ENCODE data around the gene ADD3.

Gene ADD3

DNA sequence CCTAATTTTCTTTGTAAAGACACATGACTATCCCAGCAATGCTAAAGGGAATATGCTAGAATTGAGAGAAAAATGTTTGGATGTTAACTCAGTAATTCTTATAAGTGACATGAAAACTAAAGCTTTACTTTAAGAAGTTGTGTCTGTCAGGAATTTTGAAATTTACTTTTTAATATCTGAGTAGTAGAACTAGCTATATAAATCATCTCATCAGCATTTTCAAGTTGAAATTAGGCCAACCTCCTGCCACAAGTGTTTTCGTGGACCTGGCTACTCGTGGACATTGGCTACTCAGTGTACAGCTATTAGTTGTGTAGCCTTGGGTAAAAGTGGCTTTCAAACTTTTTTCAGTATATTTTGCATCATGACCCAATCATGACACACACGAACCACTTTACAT, 70.5 kb downstream of the ADD3 start:
- Histone ChIP-seq H3K4me3 (ENCODE audit: low read length) (no peak overlapping the region), H3K27ac (ENCODE audit: low read length) (no peak overlapping the region)
- no CpG with 5 or more reads among the region's 3 CpGs for WGBS (ENCODE audit: insufficient coverage, insufficient read length)

DNA sequence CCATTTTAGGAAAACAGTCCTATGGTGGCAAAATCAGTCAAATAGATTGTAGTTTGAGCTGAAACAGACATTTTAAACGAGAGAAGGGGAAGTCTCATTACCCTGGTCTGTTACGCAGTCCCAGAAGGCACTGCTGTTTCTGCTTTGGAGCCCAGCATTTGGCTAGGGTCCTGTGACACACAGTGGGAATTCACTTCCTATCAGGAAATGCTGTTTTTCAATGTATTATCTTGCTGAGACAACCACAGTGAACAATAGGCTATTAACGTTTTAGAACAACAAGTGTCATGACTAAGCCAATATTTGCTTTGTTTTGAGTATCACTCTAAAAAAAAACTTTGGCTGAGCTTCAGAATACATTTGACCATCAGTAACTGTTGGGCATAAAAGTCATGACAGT, 74.1 kb downstream of the ADD3 start:
- no peak overlapping the region for H3K4me3 ChIP-seq (ENCODE audit: low read length)
- no peak for DNase-seq (ENCODE audit: low read depth, low spot score)
- no peaks in the 10 kb centered on the region for H3K9me3 ChIP-seq (ENCODE audit: control insufficient read depth, insufficient read depth, low read length)
- no peaks in the 10 kb centered on the region for H3K27me3 ChIP-seq (ENCODE audit: control insufficient read depth, insufficient read depth, low read length)
- no peak overlapping the region for H3K27ac ChIP-seq (ENCODE audit: low read length)
- no CpG with 5 or more reads among the region's 3 CpGs for WGBS (ENCODE audit: insufficient coverage, insufficient read length)
- peaks cover 2% of the 10 kb centered on the region; the same call in 1 of the 2 replicates for H3K4me1 ChIP-seq (ENCODE audit: control insufficient read depth, insufficient read depth, low read length)
- H3K36me3 ChIP-seq (ENCODE audit: control insufficient read depth, insufficient read depth, low read length) = no peaks in the 10 kb centered on the region; the same call in 1 of the 2 replicates

More for the DNA sequence above, 70.5 kb downstream of the ADD3 start:
- Histone ChIP-seq H3K4me1 (ENCODE audit: control insufficient read depth, insufficient read depth, low read length) (peaks cover 3% of the 10 kb centered on the region; the same call in 1 of the 2 replicates), H3K27me3 (ENCODE audit: control insufficient read depth, insufficient read depth, low read length) (no peaks in the 10 kb centered on the region), H3K36me3 (ENCODE audit: control insufficient read depth, insufficient read depth, low read length) (no peaks in the 10 kb centered on the region; the same call in 1 of the 2 replicates), H3K9me3 (ENCODE audit: control insufficient read depth, insufficient read depth, low read length) (no peaks in the 10 kb centered on the region)
- DNase-seq (ENCODE audit: low read depth, low spot score) = no peak

DNA sequence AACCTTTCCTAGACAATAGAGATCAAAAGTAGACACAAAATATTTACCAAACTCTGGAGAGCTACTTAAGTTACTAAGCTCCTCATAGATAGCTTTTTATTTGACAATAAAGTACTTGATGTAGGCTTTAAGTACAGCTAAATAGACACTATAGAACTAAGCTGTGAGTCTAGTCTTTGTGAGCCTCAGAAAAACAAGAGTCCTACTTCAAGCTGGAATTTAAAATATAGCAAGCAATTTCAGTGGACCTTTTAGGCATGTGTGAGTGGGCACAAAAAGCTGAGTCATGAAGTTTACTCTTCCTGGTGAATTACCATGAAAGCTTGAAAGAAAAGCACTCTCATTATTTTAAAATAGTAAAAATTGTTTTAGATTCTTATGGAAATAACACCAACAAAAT, 76.1 kb downstream of the ADD3 start:
- DNase-seq (ENCODE audit: low read depth, low spot score) = no peak
- peaks cover 2% of the 10 kb centered on the region; the same call in 1 of the 2 replicates for H3K4me1 ChIP-seq (ENCODE audit: control insufficient read depth, insufficient read depth, low read length)
- no peaks in the 10 kb centered on the region for H3K9me3 ChIP-seq (ENCODE audit: control insufficient read depth, insufficient read depth, low read length)
- H3K27me3 ChIP-seq (ENCODE audit: control insufficient read depth, insufficient read depth, low read length) = no peaks in the 10 kb centered on the region
- no peak overlapping the region for H3K27ac ChIP-seq (ENCODE audit: low read length)
- H3K36me3 ChIP-seq (ENCODE audit: control insufficient read depth, insufficient read depth, low read length) = no peaks in the 10 kb centered on the region; the same call in 1 of the 2 replicates
- no peak overlapping the region for H3K4me3 ChIP-seq (ENCODE audit: low read length)

DNA sequence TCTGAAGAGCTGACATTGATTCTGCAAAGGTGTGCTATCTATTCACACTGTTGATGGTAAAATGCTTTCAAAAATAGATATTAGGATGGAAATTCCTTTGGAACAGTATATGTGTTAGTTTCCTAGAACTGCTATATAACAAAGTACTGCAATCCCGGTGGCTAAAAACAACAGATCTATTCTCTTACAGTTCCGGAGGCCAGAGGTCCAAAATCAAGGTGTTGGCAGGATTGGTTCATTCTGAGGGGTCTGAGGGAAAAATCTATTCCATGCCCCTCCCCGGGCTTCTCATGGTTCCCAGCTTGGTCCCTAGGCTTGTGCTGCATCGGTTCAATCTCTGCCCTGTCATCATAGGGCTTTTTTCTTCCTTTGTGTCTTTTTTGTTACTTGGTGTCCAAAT, 79.9 kb downstream of the ADD3 start:
- DNase-seq (ENCODE audit: low read depth, low spot score) = no peak

DNA sequence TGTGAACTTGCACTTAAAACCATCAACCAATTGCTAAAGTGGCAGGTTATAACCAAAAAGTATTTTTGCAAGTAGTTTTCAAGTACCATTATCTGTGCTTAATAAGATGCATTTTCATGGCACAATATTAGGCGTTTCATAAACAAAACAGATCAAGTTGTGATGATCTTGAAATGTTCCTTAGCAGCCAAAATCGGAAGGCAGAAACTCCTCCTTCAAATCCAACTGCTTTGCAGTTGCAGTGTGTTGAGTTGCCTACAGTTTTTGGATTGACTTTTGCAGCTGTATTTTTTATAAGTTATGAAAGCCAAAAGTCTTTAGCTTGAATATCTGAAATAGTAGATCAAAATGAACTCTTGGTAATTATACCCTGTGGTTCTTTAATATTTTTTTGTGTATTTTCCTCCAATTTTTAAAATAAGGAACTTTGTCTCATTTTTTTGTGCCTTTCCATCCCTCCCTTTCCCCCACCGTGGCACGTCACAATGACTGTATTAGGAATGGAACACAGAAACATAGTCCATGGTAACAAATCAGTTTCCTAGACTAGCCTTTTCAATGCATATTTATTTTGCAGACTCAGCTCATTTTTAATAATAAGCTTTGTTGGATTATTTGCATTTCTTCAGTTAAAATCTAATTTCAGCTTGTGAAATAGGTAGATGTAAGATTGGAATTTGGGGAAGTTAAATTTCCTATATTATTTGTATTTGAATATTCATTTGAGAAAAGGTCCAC, 80.8 kb downstream of the ADD3 start:
- Histone ChIP-seq H3K4me1 (ENCODE audit: control insufficient read depth, insufficient read depth, low read length) (no peaks in the 10 kb centered on the region), H3K36me3 (ENCODE audit: control insufficient read depth, insufficient read depth, low read length) (no peaks in the 10 kb centered on the region), H3K27me3 (ENCODE audit: control insufficient read depth, insufficient read depth, low read length) (no peaks in the 10 kb centered on the region), H3K27ac (ENCODE audit: low read length) (no peak overlapping the region), H3K4me3 (ENCODE audit: low read length) (no peak overlapping the region), H3K9me3 (ENCODE audit: control insufficient read depth, insufficient read depth, low read length) (no peaks in the 10 kb centered on the region)
- no CpG with 5 or more reads among the region's 4 CpGs for WGBS (ENCODE audit: insufficient coverage, insufficient read length)
- DNase-seq (ENCODE audit: low read depth, low spot score) = no peak

More for the DNA sequence above, 79.9 kb downstream of the ADD3 start:
- Histone ChIP-seq H3K27me3 (ENCODE audit: control insufficient read depth, insufficient read depth, low read length) (no peaks in the 10 kb centered on the region), H3K4me1 (ENCODE audit: control insufficient read depth, insufficient read depth, low read length) (no peaks in the 10 kb centered on the region), H3K4me3 (ENCODE audit: low read length) (no peak overlapping the region), H3K36me3 (ENCODE audit: control insufficient read depth, insufficient read depth, low read length) (no peaks in the 10 kb centered on the region), H3K27ac (ENCODE audit: low read length) (no peak overlapping the region), H3K9me3 (ENCODE audit: control insufficient read depth, insufficient read depth, low read length) (no peaks in the 10 kb centered on the region)
- WGBS (ENCODE audit: insufficient coverage, insufficient read length) = no CpG with 5 or more reads among the region's 4 CpGs

DNA sequence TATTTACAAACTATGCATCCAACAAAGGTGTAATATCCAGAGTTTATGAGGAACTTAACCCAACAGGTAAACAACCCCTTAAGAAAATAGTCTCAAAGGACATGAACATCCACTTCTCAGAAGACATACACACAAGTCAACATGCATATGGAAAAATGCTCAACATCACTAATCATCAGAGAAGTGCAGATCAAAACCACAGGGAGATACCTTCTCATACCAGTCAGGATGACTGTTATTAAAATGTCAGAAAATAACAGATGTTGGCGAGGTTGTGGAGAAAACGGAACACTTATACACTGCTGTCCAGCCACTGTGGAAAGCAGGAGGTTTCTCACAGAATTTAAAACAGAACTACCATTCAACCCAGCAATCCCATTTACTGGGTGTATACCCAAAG, 84.0 kb downstream of the ADD3 start:
- Histone ChIP-seq H3K36me3 (ENCODE audit: control insufficient read depth, insufficient read depth, low read length) (no peaks in the 10 kb centered on the region), H3K27me3 (ENCODE audit: control insufficient read depth, insufficient read depth, low read length) (no peaks in the 10 kb centered on the region), H3K9me3 (ENCODE audit: control insufficient read depth, insufficient read depth, low read length) (no peaks in the 10 kb centered on the region), H3K27ac (ENCODE audit: low read length) (no peak overlapping the region), H3K4me1 (ENCODE audit: control insufficient read depth, insufficient read depth, low read length) (no peaks in the 10 kb centered on the region), H3K4me3 (ENCODE audit: low read length) (no peak overlapping the region)
- no peak for DNase-seq (ENCODE audit: low read depth, low spot score)
- no CpG with 5 or more reads among the region's 2 CpGs for WGBS (ENCODE audit: insufficient coverage, insufficient read length)

DNA sequence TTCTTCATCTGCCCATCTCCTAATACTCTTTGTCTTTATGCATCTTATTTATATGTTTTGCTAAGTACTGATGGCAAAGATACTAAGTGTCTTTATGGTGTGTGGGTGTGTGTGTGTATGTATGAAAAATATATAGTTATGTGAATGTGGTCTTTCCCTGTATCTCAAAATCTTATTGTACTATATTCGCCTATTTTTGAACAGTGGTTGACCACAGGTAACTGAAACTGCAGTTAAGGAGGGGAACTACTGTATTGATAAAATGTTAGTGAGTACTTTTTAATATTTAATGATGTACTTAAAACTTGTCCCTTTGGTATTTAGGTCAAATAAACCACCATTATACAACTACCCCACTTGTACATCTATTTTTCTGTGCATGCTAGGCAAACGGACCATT, 85.9 kb downstream of the ADD3 start:
- no peak for DNase-seq (ENCODE audit: low read depth, low spot score)
- Histone ChIP-seq H3K4me3 (ENCODE audit: low read length) (no peak overlapping the region), H3K27ac (ENCODE audit: low read length) (no peak overlapping the region), H3K9me3 (ENCODE audit: control insufficient read depth, insufficient read depth, low read length) (no peaks in the 10 kb centered on the region), H3K4me1 (ENCODE audit: control insufficient read depth, insufficient read depth, low read length) (no peaks in the 10 kb centered on the region), H3K27me3 (ENCODE audit: control insufficient read depth, insufficient read depth, low read length) (no peaks in the 10 kb centered on the region), H3K36me3 (ENCODE audit: control insufficient read depth, insufficient read depth, low read length) (no peaks in the 10 kb centered on the region)
- no CpG with 5 or more reads among the region's 2 CpGs for WGBS (ENCODE audit: insufficient coverage, insufficient read length)

DNA sequence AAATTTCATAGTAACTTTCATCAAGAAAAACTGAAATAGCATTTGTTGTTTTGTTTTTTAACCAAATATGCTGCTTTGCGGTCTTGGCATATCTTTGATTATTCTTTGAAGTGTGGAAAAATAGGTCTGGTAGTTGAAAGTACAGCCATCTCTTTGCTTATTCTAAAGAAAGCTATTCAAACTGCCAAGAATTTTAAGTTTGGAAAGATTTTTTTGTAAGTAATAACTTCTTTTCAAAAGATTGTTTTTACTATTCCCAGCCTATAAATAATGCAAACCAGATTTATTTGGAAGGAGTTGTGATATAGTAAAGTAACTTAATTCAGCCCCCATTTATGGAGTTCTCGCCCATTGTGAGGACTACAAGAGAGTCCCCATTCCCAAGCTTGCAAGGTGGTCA, 87.0 kb downstream of the ADD3 start:
- Histone ChIP-seq H3K27me3 (ENCODE audit: control insufficient read depth, insufficient read depth, low read length) (no peaks in the 10 kb centered on the region), H3K4me1 (ENCODE audit: control insufficient read depth, insufficient read depth, low read length) (no peaks in the 10 kb centered on the region), H3K4me3 (ENCODE audit: low read length) (no peak overlapping the region), H3K27ac (ENCODE audit: low read length) (no peak overlapping the region), H3K36me3 (ENCODE audit: control insufficient read depth, insufficient read depth, low read length) (no peaks in the 10 kb centered on the region), H3K9me3 (ENCODE audit: control insufficient read depth, insufficient read depth, low read length) (no peaks in the 10 kb centered on the region)
- DNase-seq (ENCODE audit: low read depth, low spot score) = no peak
- WGBS (ENCODE audit: insufficient coverage, insufficient read length) = no CpG with 5 or more reads among the region's 2 CpGs

DNA sequence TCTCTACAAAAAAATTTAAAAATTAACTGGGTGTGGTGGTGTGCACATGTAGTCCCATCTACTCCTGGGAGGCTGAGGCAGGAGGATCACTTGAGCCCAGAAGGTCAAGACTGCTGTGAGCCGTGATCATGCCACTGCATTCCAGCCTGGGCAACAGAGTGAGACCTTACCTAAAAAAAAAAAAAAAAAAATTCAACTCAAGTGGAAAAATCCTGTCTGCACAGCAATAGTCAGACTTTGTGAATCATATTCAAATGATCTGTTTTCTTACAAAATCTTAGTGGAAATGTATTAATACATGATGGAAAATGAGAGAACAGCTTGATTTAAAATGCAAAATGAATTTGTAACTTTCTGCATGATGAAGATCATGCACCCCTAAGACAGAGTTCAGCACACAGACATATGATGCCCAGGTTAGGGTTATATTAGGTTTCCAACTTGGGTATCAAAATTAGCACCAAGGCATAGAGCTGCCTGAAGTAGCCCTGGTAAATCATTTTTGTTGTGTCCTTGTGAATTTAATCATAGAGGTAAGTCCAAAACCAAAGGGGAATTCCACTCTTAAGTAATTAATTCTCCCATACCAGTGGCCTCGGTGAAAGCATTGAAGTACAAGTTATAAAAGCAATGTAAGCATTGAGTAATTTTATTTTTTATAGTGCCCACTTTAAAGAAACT, 93.8 kb downstream of the ADD3 start:
- DNase-seq (ENCODE audit: low read depth, low spot score) = no peak
- H3K27me3 ChIP-seq (ENCODE audit: control insufficient read depth, insufficient read depth, low read length) = no peaks in the 10 kb centered on the region
- no CpG with 5 or more reads among the region's 2 CpGs for WGBS (ENCODE audit: insufficient coverage, insufficient read length)
- H3K4me1 ChIP-seq (ENCODE audit: control insufficient read depth, insufficient read depth, low read length) = no peaks in the 10 kb centered on the region
- H3K36me3 ChIP-seq (ENCODE audit: control insufficient read depth, insufficient read depth, low read length) = no peaks in the 10 kb centered on the region
- H3K9me3 ChIP-seq (ENCODE audit: control insufficient read depth, insufficient read depth, low read length) = no peaks in the 10 kb centered on the region
- H3K4me3 ChIP-seq (ENCODE audit: low read length) = no peak overlapping the region
- no peak overlapping the region for H3K27ac ChIP-seq (ENCODE audit: low read length)

DNA sequence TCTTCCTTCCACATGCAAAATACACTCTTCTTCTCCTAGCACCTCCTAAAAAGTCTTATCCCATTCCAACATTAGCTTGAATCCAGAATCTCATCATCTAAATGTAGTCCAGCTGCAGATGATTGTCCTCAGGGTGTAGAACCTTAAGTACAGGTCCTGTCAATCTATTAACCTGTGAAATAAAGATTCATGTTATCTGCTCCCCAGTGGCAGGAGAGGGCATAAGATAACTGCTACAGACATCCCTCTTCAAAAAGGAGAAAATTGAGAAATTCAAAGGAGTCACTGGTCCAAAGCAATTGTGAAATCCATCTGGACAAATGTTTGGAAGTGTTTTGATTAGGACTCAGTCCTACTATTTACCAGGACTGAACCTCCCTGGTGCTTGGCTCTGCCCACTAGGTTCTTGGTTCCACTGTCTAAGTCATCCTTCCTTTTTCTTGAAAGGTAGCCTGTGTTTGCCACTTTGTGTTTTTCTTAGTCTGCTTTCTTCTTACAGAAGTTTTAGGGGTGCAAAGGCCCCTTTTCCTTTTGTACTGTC, 96.2 kb downstream of the ADD3 start:
- DNase-seq (ENCODE audit: low read depth, low spot score) = no peak
- Histone ChIP-seq H3K36me3 (ENCODE audit: control insufficient read depth, insufficient read depth, low read length) (no peaks in the 10 kb centered on the region), H3K4me1 (ENCODE audit: control insufficient read depth, insufficient read depth, low read length) (no peaks in the 10 kb centered on the region), H3K4me3 (ENCODE audit: low read length) (no peak overlapping the region), H3K27me3 (ENCODE audit: control insufficient read depth, insufficient read depth, low read length) (no peaks in the 10 kb centered on the region), H3K27ac (ENCODE audit: low read length) (no peak overlapping the region), H3K9me3 (ENCODE audit: control insufficient read depth, insufficient read depth, low read length) (no peaks in the 10 kb centered on the region)

DNA sequence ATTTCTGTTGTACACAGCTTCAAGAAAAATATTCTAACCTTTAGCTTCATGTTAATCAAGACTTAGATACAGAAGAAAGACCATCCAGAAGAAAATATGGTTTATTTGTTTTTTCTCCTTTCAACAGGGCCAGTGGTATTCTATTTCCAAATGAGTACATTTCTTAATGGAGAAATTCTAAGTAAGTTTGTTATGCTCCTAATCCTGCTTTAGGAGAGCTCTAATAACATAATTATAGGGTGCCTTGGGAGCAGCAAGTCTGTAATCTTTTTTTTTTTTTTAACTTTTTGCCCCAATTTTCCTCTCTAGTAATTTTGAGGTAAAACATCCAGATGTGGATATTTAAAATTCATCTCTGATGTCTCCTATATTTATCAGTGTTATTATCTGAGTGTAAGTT, 98.1 kb downstream of the ADD3 start:
- Histone ChIP-seq H3K27ac (ENCODE audit: low read length) (no peak overlapping the region), H3K4me1 (ENCODE audit: control insufficient read depth, insufficient read depth, low read length) (no peaks in the 10 kb centered on the region), H3K27me3 (ENCODE audit: control insufficient read depth, insufficient read depth, low read length) (no peaks in the 10 kb centered on the region), H3K4me3 (ENCODE audit: low read length) (no peak overlapping the region), H3K36me3 (ENCODE audit: control insufficient read depth, insufficient read depth, low read length) (no peaks in the 10 kb centered on the region), H3K9me3 (ENCODE audit: control insufficient read depth, insufficient read depth, low read length) (no peaks in the 10 kb centered on the region)
- DNase-seq (ENCODE audit: low read depth, low spot score) = no peak
